ENCODE data around the gene KCNJ10.

GRCh38 chr1:160058087-160058486 lies 11.9 kb downstream of the KCNJ10 start:
- TF ChIP-seq CTCF (IDR thresholded peaks at IDR 0.05) = no peak
- TF ChIP-seq POLR2AphosphoS5 (IDR thresholded peaks at IDR 0.05) = no peak
